Chondrocyte (in vitro differentiated cells): Measurements from ENCODE around the gene NRSN2. TPM values are rescaled to one million over a fixed set of nuclear protein-coding genes. Genes with fewer than 3 reads are reported as not detected.

Source experiments
- DNase-seq: peaks from one replicate; pipeline ENCODE4 v3.0.0; 2021; ENCODE audit warnings: mixed read lengths, low spot score
- H3K27ac Mint-ChIP-seq: one replicate; pipeline ENCODE4 v1.8.0; 2021; ENCODE audit warnings: mild to moderate bottlenecking, moderate library complexity, mixed read lengths; ENCODE audit not compliant: unreplicated experiment
- H3K27me3 Mint-ChIP-seq: 2 replicates; pipeline ENCODE4 v1.8.0; 2021; ENCODE audit warnings: low read depth, mixed read lengths
- H3K36me3 Mint-ChIP-seq: 2 replicates; pipeline ENCODE4 v1.8.0; 2021; ENCODE audit warnings: low read depth, mixed read lengths
- H3K4me1 Mint-ChIP-seq: 2 replicates; pipeline ENCODE4 v1.8.0; 2021; ENCODE audit warnings: low read depth, mild to moderate bottlenecking, mixed read lengths
- H3K4me3 Mint-ChIP-seq: one replicate; pipeline ENCODE4 v1.8.0; 2021; ENCODE audit warnings: mild to moderate bottlenecking, moderate library complexity, mixed read lengths; ENCODE audit not compliant: unreplicated experiment
- H3K9me3 Mint-ChIP-seq: 2 replicates; pipeline ENCODE4 v1.8.0; 2021; ENCODE audit warnings: low read depth, mixed read lengths
- total RNA-seq: library from RNA; stranded (reverse); gene quantifications from 3 replicates; pipeline ENCODE4 v1.2.1, GENCODE V29; 2021
- TF ChIP-seq, protein P1 (sequence below): fragments of 200-600 bp; sonication (generic); IDR thresholded peaks from 2 replicates; pipeline ENCODE4 v1.5.0; 2021; ENCODE audit warnings: antibody characterized with exemption, mild to moderate bottlenecking, moderate library complexity

The NRSN2 gene
- total RNA-seq, 1 donor from 2014 or later = 77.1 TPM

DNA sequence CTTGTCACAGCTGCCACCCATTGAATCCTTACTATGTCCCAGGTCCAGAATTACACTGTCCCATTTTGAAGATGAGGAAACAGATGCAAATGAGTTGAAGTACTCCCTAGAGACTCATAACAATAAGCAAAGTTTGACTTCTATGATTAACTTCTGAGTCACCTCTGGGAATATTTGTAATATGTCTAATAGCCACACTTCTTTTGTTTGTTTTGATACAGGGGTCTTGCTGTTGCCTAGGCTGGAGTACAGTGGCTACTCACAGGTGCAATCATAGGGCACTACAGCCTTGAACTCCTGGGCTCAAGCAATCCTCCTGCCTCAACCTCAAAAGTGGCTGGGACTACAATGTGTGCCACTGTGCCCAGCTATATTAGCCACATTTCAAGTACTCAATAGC, 33.0 kb upstream of the NRSN2 start:
- Mint-ChIP-seq H3K27me3 (no peaks in the 10 kb centered on the region), H3K27ac (no peak overlapping the region), H3K4me1 (peaks cover 21% of the 10 kb centered on the region), H3K36me3 (peaks cover 1% of the 10 kb centered on the region), H3K9me3 (no peaks in the 10 kb centered on the region), H3K4me3 (no peak overlapping the region)
- DNase-seq = no peak
- TF ChIP-seq, protein P1, sequence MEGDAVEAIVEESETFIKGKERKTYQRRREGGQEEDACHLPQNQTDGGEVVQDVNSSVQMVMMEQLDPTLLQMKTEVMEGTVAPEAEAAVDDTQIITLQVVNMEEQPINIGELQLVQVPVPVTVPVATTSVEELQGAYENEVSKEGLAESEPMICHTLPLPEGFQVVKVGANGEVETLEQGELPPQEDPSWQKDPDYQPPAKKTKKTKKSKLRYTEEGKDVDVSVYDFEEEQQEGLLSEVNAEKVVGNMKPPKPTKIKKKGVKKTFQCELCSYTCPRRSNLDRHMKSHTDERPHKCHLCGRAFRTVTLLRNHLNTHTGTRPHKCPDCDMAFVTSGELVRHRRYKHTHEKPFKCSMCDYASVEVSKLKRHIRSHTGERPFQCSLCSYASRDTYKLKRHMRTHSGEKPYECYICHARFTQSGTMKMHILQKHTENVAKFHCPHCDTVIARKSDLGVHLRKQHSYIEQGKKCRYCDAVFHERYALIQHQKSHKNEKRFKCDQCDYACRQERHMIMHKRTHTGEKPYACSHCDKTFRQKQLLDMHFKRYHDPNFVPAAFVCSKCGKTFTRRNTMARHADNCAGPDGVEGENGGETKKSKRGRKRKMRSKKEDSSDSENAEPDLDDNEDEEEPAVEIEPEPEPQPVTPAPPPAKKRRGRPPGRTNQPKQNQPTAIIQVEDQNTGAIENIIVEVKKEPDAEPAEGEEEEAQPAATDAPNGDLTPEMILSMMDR = no peak

DNA sequence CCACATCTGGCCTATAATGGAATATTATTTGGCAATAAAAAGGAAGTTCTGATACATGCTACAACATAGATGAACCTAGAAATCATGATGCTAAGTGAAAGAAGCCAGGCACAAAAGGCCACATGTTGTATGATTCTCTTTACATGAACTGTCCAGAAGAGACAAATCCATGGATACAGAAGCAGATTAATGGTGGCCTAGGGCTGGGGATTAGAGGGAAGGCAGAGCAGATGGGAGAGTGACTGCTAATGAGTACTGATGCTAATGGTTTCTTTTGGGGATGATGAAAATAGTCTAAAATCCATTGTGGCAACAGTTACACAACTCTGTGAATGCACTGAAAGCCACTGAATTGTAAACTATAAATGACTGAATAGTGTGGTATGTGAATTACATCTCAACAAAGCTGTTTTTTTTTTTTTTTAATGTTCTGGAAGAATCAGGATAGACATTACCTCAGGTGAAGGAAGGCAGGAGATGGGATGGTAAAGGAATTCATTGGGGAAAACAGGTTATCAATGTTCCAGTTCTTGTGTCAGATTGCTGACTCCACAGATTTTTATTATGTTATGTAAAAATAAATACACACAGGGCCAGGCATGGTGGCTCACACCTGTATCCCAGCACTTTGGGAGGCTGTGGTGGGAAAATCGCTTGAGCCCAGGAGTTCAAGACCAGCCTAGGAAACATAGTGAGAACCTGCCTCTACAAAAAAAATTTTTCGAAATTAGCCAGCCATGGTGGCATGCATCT, 30.4 kb upstream of the NRSN2 start:
- no peaks in the 10 kb centered on the region for H3K27me3 Mint-ChIP-seq
- DNase-seq = no peak
- peaks cover 3% of the 10 kb centered on the region for H3K9me3 Mint-ChIP-seq
- H3K27ac Mint-ChIP-seq = no peak overlapping the region
- peaks cover 3% of the 10 kb centered on the region for H3K4me1 Mint-ChIP-seq
- peaks cover 7% of the 10 kb centered on the region for H3K36me3 Mint-ChIP-seq
- TF ChIP-seq, protein P1 = no peak
- no peak overlapping the region for H3K4me3 Mint-ChIP-seq

- H3K9me3 Mint-ChIP-seq = peaks cover 3% of the 10 kb centered on the region
- H3K27me3 Mint-ChIP-seq = no peaks in the 10 kb centered on the region
- H3K36me3 Mint-ChIP-seq = peaks cover 6% of the 10 kb centered on the region
- H3K4me1 Mint-ChIP-seq = peaks cover 23% of the 10 kb centered on the region
- peak; percentile 97 for DNase-seq
- H3K27ac Mint-ChIP-seq = peak overlapping the region; percentile 94
- TF ChIP-seq, protein P1 = peak; percentile 70
- H3K4me3 Mint-ChIP-seq = peak overlapping the region; percentile 83
Measured at GRCh38 chr20:324177-325044, 22.5 kb upstream of the NRSN2 start.

DNA sequence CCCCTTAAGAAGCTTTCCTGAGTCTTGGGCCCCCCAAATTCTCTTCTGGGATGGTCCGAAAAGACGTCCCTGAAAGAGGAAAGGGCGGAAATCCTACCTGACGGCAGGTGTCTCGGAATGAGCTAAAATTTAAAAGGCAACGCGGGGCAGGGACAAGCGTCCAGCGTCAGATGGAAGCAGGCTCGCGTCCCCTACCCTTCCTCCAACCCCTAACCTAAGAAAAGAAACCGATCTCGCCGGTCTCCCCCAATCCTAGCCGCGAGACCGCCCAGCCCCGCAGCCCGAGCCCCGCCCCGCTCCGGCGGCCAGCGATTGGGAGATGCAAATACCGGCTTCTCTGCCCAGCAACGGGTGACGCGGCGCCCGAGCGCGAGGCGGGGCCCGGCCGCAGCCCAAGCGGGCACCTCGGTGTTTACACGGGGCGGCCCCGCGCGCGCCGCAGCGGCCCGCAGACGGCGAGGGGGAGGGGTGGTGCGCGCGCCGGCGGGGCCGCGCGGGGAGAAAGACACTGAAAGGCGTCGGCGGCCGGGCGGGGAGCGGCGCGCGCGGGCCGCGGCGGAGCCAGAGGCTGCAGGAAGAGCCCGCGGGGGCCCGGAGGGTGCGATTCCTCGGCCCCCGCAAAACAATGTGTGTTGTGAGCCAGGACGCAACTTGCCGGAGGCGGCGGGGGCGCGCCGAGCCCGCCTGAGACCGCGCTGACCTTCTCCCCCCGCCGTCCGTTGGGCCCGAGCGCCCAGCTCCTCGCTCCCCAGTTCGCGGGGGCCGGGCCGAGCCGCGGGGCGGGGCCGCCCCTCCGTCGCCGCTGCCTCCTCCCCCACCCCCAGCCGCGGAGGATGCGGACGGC, 21.6 kb upstream of the NRSN2 start, which contains the start of gene SOX12:
Gene SOX12, plus strand, starts transcription at position 508 of the 844 bp plus-strand sequence. CDS start 373 bp downstream, outside the sequence.
- Mint-ChIP-seq H3K27me3 (no peaks in the 10 kb centered on the region), H3K9me3 (peaks cover 3% of the 10 kb centered on the region), H3K4me3 (peak within 1 kb of the TSS; percentile 85), H3K36me3 (peaks cover 4% of the 10 kb centered on the region), H3K4me1 (peaks cover 31% of the 10 kb centered on the region), H3K27ac (peak within 1 kb of the TSS; percentile 94)
- TF ChIP-seq, protein P1 = no peak
- DNase-seq = peak; percentile 98
